Measurements from ENCODE around the gene SEZ6L2.
"Not testable (repeated sequence)": the region's sequence is repeated elsewhere in the genome, so short reads cannot be mapped to it uniquely, and the experiment has no call there.

Gene SEZ6L2

DNA sequence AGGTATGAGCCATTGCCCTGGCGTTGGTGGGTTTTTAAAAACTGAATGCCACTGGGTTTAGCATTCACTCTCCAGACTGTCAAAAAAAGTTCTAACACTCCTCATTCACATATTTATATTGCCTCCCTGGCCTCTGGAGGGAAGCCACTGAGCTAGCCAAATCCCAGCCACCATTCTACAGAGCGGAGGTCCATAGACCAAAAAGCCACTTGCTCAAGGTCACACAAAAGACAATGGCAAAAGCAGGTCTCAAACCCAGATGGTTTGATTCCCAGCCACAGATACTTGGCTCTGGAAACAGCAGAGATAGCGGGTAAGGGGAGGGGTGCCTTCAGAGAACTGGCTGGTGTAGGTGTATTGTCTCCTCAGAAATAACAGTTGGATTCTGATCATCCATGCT is 18.3 kb downstream of the SEZ6L2 start:
- no peak for DNase-seq

DNA sequence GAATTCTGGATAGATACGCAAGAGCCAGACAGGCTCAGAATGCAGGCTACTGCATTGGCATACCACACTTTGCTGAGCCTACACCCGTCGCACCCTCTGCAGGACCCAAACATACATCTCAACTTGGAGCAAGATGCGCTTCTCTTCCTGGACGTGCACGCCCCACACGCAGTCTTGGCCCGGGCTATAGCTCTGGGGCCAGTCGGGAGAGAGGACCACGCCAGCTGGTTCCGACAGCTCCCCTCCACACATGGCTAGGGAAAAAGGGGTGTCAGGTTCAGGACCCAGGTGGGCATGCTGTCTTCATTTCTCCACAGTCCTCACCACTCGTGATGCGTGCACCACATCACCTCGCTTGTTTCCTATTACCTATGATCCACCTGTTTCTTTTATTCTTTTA is 21.2 kb downstream of the SEZ6L2 start:
- DNase-seq, result no peak

DNA sequence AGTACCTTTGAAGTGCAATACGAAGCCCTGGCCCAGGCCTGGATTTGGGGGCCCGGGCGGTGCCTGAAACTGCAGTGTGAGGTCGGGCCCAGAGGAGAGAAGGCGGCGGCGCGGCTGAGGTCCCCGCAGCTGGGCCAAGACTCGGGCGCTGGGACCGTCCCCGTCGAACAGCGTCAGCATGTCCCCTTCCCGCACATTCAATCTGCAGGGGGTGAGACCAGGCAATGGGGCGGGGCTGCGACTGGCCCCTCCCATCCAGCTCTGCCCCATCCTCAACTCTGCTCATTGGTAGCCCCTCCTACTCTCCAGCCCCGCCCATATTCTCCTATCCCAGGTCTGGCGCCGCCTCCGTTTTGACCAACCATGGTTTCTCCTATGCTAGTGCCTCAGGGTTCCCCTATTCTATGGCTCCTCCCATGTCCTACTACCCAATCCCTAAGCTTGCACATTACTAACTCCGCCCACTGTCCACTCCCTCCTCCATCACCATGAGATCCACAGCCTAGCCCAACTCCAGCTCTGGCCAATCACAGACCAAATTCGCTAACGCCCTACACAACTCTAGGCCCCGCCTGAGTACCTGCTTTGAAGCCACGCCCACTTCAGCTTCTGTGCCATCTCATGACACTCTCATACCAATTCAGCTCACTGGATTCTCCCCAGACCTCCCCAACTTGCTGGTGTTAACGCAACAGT is 21.9 kb downstream of the SEZ6L2 start:
- peak; percentile 28 for DNase-seq

DNA sequence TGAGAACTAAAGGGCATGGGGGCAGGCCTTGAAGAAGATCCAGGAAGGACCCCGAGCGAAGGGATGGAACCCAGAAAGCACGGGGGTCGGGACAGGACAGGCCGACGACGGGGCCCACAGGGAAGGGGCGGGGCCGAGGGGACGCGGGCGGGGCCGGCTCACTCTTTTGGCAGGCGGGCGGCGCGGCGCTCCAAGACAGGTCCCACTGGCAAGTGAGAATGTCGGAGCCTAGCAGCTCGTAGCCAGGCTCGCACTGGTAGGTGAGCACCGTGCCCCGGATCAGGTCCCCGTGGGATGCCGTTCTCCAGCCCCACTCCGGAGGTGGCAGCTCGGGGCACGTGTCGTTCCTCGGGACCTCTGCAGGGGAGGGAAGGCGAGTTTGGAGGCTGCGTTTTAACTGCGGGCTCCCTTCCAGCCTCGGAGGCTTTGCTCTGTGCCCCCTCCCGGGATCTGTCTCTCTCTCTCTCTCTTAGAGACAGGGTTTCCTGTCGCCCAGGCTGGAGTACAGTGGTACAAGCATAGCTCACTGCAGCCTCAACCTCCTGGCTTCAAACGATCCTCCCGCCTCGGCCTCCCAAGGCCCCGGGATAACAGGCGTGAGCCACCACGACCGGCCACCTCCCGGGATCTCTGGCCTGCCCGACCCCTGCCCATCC is 22.6 kb downstream of the SEZ6L2 start:
- DNase-seq, result peak; percentile 31

DNA sequence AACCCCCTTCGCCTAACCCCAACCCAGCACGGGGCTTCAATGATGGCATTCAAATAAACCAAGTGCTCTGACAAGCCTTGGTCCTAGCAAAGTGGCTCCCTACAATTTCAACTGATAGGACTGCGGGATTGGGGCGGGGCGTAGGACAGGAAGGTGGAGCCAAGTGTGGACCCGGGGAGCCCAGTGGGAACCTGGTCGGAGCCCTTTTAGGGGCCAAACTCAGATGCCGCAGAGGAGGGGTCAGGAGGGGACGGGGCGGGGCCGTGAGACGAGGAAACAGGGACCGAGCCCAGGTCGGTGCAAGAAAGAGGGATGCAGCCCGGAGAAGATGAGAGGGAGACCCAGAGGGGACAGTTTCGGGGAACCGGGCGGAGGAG is 23.1 kb downstream of the SEZ6L2 start:
- DNase-seq, result no peak

DNA sequence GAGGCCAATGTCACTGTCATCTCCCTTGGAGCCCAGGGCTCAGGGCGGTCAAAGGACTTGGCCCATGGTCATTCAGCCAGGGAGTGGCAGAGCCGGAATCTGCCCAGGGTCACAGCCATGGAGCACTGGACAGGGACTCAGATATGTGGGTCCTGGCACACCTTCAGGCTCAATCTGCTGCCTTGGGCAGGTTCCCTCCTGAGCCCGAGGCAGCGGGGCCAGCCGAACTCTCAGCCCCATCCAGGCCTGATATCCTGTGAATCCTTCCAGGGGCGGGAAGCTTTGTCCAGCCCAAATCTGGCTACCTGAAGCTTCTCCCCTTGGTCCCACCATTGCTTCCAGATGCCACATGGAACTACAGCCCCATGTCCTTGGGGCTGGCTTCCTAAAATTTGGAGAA is 24.1 kb downstream of the SEZ6L2 start:
- DNase-seq, result no peak

DNA sequence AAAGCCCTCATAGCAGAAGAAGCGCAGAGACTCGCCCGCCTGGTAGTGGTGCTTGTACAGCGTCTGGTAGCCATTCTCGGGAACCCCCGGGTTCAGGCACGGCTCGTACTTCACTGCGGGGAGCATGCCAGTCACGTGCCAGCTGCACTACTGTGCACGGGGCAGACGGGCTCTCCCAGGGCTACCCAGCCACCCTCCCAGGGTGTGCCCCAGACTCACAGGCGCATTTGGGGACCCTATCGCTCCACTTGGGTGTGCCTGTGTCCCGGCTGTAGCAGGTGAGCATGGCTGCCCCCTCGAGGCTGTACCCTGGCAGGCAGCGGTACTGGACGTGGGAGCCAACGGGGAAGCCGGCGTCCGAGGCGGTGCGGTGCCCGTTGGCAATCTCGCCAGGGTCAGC is 26.0 kb downstream of the SEZ6L2 start:
- no peak for DNase-seq

DNA sequence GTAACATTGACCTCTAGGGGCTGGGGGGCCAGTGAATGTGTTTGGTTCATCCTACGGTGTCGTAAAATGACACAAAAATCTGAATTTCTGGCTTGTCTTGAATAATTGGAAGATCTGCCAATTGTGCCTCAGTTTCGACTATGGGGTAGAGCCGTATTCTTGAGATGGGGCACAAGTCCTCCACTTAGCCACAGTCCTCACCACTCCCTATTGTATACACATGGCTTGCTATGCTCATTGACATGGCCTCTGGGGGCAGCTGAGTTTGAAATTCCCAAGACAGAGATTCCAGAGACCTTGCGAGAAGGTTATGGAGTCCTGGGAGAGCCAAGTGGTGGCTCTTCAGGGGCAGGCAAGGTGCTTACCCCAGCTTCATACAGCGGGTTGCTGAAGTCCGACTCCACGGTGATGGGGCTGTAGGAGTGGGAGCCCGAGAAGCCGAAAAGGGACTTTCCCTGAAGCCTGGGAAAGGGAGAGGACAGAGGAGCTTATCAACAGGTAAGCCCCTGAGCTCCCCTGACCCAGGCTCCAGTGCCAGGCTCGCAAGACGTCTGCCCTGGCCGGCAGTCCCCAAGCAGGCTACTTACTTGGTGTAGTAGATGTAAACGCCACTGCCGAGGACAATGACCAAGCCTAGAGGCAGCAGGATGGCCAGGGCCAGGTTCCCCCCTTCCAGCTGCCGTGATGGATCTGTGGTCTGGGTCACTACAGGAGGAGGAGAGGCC is 27.4 kb downstream of the SEZ6L2 start:
- DNase-seq, result no peak

DNA sequence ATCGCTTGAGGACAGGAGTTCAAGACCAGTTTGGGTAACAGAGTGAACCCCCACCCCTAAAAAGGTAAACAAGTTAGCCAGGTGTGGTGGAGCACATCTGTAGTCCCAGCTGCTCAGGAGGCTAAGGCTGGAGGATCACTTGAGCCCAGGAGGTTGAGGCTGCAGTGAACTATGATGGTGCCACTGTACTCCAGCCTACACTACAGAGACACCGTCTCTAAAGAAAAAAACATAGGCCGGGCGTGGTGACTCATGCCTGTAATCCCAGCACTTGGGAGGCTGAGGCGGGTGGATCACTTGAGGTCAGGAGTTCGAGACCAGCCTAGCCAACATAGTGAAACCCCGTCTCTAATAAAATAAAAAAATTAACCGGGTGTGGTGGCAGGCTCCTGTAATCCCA is 30.3 kb downstream of the SEZ6L2 start:
- not testable (repeated sequence) for DNase-seq

DNA sequence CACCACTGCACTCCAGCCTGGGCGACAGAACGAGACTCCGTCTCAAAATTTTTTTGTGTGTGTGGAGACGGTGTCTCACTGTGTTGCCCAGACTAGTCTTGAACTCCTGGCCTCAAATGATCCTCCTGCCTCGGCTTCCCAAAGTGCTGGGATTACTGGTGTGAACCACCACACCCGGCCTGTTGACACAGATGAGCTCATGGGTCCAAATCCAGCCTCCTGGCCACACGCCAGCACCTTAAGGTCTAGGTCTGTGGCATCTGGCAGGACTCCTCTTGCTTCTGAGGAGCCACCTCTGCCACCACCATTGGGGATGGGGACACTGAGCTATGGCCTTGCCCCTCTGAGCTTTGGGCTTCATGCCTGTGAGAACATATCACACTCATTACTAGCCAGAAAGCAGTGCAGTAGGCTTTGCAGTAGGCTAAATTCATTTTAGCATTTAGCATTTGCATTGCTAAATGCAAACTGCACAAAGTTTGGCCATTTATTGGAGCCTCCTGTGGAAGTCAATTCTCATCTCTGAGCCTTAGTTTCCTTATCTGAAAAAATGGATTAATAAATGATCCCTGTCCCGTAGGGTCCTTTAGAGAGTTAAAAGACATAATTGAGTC is 30.8 kb downstream of the SEZ6L2 start:
- DNase-seq, result no peak

DNA sequence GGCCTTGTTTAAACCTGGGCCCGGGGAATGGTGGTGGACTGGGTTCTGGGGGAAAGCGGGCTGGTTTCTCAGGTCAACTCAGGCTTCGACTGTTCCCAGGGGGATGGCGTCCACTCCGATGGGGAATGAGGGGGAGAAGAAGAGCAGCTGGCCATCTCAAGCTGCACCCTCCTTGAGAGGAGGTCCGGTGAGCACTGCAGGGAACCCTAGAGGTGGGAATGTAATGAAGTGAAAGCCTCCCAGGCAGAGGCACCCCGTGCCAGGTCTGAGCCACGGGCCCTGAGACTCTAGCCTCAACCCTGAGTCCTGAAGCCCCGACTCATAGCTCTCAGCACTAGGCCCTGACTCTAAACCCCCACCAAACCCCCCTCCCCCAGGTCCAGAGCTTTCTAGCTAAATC is 35.1 kb downstream of the SEZ6L2 start:
- no peak for DNase-seq

DNA sequence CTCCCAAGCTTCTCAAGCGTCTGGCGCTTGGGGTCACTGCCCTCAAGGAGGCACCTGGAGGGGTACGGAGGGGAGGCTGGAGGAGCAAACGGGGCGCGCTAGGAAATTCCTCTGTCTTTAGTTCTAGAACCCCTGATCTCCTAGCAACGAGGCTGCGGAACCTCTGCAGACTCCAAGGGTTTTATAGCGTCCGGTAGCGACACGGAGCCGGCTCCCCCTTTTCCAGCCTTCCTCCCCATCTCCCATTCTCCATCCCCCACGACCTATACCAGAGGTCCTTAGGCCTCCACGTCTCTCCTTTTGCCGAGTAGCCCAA is 35.7 kb downstream of the SEZ6L2 start:
- no peak for DNase-seq

DNA sequence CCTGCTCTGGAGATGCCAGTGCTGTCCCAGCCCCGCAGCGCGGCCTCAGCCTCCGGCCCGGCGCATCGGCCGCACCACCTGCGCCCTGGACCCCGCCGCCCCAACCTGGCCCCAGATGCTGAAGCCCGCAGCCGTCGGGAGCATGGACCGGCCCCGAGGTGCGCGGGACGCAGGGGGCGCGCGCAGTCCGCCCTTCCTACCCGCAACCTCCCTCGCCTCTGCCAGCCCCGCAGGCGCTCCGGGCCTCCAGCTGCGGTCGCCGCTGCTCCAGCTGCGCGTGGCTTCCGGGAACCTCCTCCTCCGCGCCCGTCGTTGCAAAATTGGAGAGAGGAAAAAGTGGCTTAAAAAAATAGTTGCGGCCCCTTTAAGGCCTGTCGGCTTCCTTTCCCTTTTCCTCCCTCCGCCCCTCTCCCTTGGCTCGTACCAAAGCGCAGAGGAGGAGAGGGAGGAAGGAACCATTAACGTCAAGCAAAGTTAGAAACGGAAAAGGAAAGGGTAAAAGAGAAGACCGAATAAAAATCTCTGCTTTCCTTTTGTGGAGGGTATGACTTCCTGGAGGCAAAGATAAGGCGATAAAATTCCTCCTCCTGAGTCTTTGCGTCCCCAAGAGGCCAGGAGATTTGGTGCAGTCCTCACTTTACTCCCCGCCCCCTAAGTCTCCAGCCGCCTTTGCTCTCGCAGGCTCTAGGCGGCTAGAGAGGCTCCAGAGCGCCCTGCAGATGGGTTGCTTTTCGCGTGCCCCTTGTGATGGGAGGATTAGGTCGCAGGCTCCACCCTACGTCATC is 36.3 kb downstream of the SEZ6L2 start, which contains the start of gene CDIPT:
Gene CDIPT (minus strand): TSS at position 343 of the 785 bp plus-strand sequence. CDS start 369 bp downstream, outside the sequence.
- peak; percentile 92 for DNase-seq

DNA sequence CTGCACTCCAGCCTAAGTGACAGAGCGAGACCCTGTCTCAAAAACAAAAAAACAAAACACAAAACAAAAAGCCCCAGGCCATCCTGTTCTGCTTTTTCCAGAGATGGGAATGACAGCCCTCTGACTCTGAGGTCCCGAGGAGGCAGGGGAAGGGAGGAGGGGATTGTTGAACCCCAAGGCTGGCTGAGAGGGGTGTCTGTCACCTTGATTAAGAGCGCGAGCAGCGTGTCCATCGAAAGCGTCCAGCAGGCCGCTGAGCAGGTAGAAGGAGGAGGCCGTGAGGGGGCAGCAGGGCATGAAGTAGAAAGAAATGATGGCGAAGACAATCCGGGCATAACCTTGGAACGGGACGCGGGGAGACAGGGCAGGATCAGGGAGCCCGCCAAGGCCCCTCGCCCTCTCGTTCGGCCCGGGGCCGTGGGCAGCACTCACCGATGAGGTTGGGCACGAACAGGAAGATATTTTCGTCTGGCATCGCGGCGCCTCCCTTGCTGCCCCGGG is 36.9 kb downstream of the SEZ6L2 start:
- no peak for DNase-seq

DNA sequence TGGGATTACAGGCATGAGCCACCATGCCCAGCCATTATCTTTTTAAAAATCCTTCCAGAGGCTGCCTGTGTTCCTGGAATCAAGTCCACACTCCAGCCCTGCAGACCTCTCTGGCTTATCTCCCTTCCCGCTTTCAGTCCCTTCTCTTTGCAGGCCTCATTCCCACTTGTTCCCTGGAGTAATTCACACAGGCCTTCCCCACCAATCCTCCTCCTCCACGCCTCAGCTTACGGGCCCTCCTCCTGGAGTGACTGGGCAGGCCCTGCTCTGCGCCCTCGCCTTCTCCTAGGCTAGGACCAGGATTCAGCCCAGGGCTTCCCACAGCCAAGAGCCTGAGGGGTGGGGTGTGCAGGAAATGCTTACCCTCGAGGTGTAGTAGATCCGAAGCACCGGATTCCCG is 39.1 kb downstream of the SEZ6L2 start:
- DNase-seq, result no peak

DNA sequence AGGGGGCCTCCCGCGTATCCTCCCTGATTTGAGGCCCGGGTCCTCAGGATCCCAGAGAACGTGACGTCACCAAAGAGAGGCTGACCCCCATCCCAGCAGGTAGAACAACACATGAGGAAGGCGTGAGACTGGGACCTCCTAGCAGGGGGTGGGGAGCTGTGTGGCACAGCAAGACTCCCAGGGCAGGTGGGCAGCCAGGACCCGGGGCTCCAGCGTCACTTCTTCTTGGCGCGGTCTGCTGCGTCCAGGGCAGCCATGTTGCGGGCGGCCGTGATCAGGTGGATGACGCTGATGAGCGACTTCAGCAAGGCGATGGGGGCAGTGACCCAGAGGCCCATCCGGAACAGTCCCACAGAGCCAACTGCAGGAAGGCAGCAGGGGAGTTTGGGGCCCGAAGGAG is 40.4 kb downstream of the SEZ6L2 start:
- DNase-seq, result no peak

DNA sequence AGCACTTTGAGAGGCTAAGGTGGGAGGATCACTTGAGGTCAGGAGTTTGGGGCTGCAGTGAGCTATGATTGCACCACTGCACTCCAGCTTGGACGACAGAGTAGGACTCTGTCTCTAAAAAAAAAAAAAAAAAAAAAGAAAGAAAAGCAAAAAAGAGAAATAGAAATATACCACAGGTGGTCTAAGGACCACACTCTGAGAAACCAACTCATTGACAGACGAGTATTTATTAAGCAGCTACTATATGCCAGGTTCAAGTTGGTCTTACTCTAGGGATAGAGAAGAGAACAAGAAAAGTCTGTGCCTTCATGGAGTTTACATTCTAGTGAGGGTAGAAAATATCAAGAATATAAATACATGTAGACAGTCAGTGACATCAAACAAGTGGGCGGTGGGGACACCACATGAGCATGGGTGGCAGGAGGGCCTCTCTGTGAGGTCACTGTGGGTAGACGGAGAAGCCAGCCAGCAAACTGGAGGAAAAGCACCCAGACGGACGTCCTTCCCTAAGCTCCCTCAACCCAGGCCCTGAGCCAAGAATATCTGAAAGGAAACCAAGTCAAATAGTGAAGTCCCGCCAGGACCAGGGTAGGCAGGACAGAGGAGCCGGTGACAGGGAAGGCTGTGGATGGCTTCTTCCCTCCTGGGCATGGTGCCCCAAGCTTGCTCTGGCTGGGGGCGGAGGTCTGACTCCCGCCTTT is 41.1 kb downstream of the SEZ6L2 start:
- DNase-seq, result no peak

DNA sequence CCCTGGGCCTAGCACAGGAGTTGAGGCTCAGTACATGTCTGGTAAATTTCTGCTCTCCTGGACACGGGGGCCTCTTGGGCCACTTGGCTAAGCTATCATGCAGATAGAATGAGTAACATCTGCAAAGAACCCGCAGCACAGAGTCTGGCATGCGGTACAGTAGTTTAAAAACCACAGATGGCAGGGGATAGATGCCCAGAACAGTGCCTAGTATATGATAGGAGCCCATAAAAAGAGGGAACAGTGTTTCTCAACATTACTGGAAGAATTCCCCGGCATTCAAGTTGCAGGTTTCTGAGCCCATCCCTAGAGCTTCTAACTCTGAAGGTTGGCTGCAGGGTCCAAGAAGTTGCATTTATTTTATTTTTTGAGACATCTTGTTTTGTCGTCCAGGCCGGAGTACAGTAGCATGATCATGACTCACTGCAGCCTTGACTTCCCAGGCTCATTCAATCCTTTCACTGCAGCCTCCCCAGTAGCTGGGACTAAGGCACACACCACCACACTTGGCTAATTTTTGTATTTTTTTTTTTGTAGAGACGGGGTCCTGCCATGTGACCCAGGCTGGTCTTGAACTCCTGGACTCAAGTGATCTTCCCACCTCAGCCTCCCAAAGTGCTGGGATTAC is 42.1 kb downstream of the SEZ6L2 start:
- no peak for DNase-seq

DNA sequence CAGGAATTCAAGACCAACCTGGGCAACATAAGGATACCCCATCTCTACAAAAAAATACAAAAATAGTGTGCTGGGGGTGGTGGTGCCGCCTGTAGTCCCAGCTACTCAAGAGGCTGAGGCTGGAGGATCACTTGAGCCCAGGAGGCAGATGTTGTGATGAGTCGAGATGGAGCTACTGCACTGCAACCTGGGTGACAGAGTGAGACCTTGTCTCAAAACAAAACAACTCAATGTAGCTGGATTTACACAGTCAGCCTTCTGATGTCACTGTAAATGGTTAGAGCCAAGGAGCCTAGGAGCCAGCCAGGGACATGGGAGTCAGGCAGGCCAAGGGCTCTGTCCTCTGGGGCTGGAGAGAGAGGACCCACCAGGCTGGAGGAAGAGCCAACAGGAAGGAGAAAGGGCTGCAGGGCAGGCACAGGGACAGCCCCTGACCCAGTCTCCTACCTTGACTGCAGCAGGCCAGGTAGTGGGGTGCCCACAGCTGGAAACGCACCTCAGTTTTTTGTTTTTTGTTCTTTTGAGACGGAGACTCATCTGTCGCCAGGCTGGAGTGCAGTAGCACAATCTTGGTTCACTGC is 44.7 kb downstream of the SEZ6L2 start:
- no peak for DNase-seq

DNA sequence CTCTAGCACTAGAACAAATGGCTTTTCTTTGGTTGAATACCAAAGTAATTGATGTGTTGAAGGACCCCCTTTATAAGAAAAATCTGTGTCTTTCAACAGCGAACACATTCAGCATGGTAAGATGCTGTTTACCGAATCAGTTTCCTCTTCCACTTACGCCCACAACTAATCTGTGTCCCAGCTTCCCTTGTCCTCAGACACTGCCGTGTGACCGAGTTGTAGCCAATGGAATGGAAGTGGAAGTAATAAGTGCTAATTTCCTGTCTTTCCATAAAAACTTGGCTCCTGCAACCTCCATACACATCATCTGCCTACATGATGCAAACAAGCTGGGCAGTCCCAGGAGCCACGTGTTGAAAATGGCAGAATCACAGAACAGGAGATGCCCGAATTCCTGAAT is 46.7 kb downstream of the SEZ6L2 start:
- no peak for DNase-seq

DNA sequence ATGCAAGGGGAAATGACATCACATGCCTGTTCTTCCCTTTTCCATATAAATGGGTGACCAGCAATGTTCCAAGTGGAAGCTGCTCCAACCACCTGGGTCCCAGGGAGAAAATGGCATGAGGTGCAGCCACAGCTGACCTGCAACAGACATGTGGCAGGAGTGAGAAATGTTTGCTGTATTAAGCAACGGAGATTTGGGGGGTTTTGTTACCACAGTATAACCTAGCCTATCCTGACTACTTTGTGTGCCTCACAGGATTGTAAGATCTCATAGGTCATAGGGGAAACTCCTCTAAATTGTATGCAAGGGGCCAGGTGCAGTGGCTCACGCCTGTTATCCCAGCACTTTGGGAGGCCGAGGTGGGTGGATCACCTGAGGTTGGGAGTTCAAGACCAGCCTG is 48.4 kb downstream of the SEZ6L2 start:
- DNase-seq, result no peak
